ENCODE measurements around the gene KRTAP29-1.

DNA sequence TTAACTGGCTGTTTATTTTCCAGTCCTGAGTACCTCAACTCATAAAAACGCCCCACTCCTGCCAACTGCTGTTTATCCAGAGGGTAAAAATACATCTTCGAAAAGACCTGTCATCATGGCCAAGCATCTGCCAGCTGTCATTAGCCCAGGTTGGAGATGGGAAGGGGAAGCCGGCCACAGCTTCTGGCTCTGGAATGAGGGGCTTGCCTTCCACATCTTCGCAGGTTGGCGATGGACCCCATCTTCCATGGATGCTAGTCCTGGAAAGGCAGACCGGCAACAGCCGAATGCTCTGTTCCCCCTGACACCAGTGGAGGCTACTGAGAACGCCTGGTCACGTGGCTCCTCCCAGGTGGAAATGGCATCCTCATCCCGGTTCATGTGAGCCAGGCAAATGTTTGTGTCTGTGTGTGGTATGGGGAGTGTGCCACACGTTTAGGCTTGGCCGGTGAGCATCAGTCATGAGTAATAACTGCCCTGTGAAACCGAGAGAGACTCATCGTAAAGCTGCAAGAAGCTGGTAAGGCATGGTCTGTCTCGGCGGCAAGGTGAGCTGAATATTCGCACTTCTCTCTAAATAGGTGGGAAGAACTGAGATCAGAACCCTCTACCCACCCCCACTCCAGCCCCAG, 13.3 kb upstream of the KRTAP29-1 start:
- TF ChIP-seq CTCF (IDR thresholded peaks at IDR 0.05; ENCODE audit: borderline replicate concordance, extremely low read depth, low read length, poor library complexity, severe bottlenecking) = no peak
- TF ChIP-seq EZH2 (IDR thresholded peaks at IDR 0.05; ENCODE audit: borderline replicate concordance, low read depth, low read length, severe bottlenecking) = no peak

All from DND-41 (cell line).